WTC11 (cell line): ENCODE measurements around the gene SLC10A7.

Source experiments
- CTCF ChIP-seq: fragments of 200-600 bp; IDR thresholded peaks from 2 replicates; pipeline ENCODE4 v1.8.0; 2022; ENCODE audit warnings: antibody characterized with exemption
- MXD4 ChIP-seq: fragments of 250-450 bp; sonication (Bioruptor Pico); IDR thresholded peaks from 2 replicates; pipeline ENCODE4 v1.8.0; 2021; ENCODE audit warnings: mild to moderate bottlenecking, moderate library complexity, borderline replicate concordance
- NFE2L1 ChIP-seq: sonication (generic); formaldehyde crosslinking; IDR thresholded peaks from 2 replicates; pipeline ENCODE4 v1.8.1; 2023; ENCODE audit warnings: missing genetic modification reagents
- ZNF121 ChIP-seq: sonication (generic); formaldehyde crosslinking; IDR thresholded peaks from 2 replicates; pipeline ENCODE4 v1.8.0; 2023; ENCODE audit warnings: missing genetic modification reagents
- ZNF317 ChIP-seq: sonication (generic); formaldehyde crosslinking; IDR thresholded peaks from 2 replicates; pipeline ENCODE4 v1.8.1; 2023; ENCODE audit warnings: low read depth, mild to moderate bottlenecking, moderate library complexity, missing genetic modification reagents, borderline replicate concordance

- TF ChIP-seq MXD4 (CRISPR knock-in tag) (no peak), ZNF317 (CRISPR knock-in tag) (no peak), NFE2L1 (CRISPR knock-in tag) (no peak), ZNF121 (CRISPR knock-in tag) (no peak), CTCF (no peak)
These were observed 183.2 kb downstream of the SLC10A7 start for GRCh38 chr4:146338512-146338911.
